ENCODE results near the gene ZNF629. TPM values are rescaled to one million over a fixed set of nuclear protein-coding genes. Genes with fewer than 3 reads are reported as not detected.

Gene ZNF629
- total and polyA plus RNA-seq, 4 donors, result 5.7 to 16.3 (median 9.0) TPM

DNA sequence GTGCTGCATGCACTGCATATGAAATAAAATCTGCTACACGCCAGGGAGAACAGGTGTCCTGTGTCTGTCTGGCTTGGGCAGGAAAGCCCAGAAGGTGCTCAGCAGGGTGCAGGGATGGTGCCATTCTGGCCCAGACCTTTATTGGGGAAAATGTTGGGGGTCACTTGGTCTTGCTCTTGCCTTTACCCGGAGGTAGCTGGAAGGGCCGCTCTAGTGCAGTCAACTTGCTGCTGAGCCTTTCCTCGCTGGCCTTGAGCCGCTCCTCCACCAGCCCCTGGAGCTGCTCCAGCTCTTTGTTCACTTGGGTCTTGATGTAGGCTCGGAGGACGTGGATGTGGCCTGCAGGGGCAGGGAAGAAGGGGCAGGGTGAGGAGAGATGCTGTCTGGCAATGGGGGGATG lies 29.7 kb downstream of the ZNF629 start:
- peaks cover 0 to 8% (median 4%) of the 10 kb centered on the region in 5 donors for H3K4me1 ChIP-seq (ENCODE audit: control insufficient read depth in 5 of 5, insufficient read depth in 5 of 5, low read length in 5 of 5)
- H3K9me3 ChIP-seq (ENCODE audit: control insufficient read depth in 4 of 4, insufficient read depth in 3 of 4, low read length in 3 of 4), result no peaks in the 10 kb centered on the region
- 90 to 93% methylated on average over 7 of the region's 7 CpGs for WGBS, 2 donors
- ATAC-seq (ENCODE audit: insufficient read depth, low FRiP score) (no peak), DNase-seq (no peak)
- no peak overlapping the region for H3K27ac ChIP-seq (ENCODE audit: low read depth in 1 of 2, low read length in 1 of 2)
- no peaks in the 10 kb centered on the region for H3K27me3 ChIP-seq (ENCODE audit: control insufficient read depth in 3 of 3, insufficient read depth in 3 of 3, low read length in 2 of 3)
- TF ChIP-seq, protein P1, sequence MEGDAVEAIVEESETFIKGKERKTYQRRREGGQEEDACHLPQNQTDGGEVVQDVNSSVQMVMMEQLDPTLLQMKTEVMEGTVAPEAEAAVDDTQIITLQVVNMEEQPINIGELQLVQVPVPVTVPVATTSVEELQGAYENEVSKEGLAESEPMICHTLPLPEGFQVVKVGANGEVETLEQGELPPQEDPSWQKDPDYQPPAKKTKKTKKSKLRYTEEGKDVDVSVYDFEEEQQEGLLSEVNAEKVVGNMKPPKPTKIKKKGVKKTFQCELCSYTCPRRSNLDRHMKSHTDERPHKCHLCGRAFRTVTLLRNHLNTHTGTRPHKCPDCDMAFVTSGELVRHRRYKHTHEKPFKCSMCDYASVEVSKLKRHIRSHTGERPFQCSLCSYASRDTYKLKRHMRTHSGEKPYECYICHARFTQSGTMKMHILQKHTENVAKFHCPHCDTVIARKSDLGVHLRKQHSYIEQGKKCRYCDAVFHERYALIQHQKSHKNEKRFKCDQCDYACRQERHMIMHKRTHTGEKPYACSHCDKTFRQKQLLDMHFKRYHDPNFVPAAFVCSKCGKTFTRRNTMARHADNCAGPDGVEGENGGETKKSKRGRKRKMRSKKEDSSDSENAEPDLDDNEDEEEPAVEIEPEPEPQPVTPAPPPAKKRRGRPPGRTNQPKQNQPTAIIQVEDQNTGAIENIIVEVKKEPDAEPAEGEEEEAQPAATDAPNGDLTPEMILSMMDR (IDR thresholded peaks at IDR 0.05; ENCODE audit: control extremely low read depth, extremely low read depth), result no peak
- H3K4me3 ChIP-seq, result no peak overlapping the region
- no peak overlapping the region for H3K9ac ChIP-seq (ENCODE audit: insufficient read depth in 1 of 2, low read length in 2 of 2)
- peaks cover 0 to 30% (median 9%) of the 10 kb centered on the region in 4 donors for H3K36me3 ChIP-seq (ENCODE audit: control insufficient read depth in 4 of 4, insufficient read depth in 4 of 4, low read length in 4 of 4)

DNA sequence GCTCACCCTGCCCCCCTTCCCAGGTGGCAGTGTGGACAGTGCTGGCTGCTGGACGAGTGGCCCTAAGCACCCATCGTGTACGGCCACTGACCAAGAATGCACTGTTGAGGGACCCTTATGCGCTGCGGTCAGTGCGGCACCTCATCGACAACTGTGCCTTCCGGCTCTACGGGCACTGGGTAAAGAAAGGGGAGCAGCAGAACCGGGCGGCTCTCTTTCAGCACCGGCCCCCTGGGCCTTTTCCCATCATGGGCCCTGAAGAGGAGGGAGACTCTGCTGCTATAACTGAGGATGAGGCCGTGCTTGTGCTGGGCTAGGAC lies 30.3 kb downstream of the ZNF629 start:
- no peak overlapping the region for H3K27ac ChIP-seq (ENCODE audit: low read depth in 1 of 2, low read length in 1 of 2)
- no peak for ATAC-seq (ENCODE audit: insufficient read depth, low FRiP score)
- H3K4me1 ChIP-seq (ENCODE audit: control insufficient read depth in 5 of 5, insufficient read depth in 5 of 5, low read length in 5 of 5), result peaks cover 0 to 8% (median 4%) of the 10 kb centered on the region in 5 donors
- H3K9ac ChIP-seq (ENCODE audit: insufficient read depth in 1 of 2, low read length in 2 of 2), result no peak overlapping the region
- H3K27me3 ChIP-seq (ENCODE audit: control insufficient read depth in 3 of 3, insufficient read depth in 3 of 3, low read length in 2 of 3), result no peaks in the 10 kb centered on the region
- DNase-seq, result no peak
- TF ChIP-seq, protein P1 (IDR thresholded peaks at IDR 0.05; ENCODE audit: control extremely low read depth, extremely low read depth), result no peak
- 96 to 98% methylated on average over 10 to 13 of the region's 13 CpGs for WGBS, 2 donors
- peaks cover 0 to 30% (median 8%) of the 10 kb centered on the region in 4 donors for H3K36me3 ChIP-seq (ENCODE audit: control insufficient read depth in 4 of 4, insufficient read depth in 4 of 4, low read length in 4 of 4)
- no peaks in the 10 kb centered on the region for H3K9me3 ChIP-seq (ENCODE audit: control insufficient read depth in 4 of 4, insufficient read depth in 3 of 4, low read length in 3 of 4)
- H3K4me3 ChIP-seq, result no peak overlapping the region

DNA sequence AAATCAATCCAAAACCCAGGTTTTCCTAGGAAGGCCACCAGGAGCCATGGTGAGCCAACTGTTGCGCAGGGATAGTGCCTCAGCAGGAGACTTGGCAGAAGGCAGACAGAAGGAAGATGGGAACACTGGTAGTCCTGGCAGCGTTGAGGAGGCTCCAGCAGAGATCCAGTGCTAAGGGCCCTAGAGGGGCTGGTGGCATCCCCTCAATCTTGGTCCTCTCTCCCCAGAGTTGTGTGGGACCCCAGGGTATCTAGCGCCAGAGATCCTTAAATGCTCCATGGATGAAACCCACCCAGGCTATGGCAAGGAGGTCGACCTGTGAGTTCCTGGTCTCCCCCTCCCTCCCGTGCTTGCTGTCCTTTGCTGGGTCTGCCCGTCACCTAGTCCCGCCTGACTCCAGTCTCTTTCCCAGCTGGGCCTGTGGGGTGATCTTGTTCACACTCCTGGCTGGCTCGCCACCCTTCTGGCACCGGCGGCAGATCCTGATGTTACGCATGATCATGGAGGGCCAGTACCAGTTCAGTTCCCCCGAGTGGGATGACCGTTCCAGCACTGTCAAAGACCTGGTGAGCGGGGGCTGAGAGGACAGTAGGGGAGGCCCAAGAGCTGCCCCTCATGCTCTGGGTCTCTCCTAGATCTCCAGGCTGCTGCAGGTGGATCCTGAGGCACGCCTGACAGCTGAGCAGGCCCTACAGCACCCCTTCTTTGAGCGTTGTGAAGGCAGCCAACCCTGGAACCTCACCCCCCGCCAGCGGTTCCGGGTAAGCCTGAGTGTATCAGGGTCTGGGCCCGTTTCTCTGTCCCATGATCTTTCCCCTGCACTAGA lies 30.8 kb downstream of the ZNF629 start:
- Histone ChIP-seq H3K4me1 (ENCODE audit: control insufficient read depth in 5 of 5, insufficient read depth in 5 of 5, low read length in 5 of 5) (peaks cover 0 to 7% (median 3%) of the 10 kb centered on the region in 5 donors), H3K36me3 (ENCODE audit: control insufficient read depth in 4 of 4, insufficient read depth in 4 of 4, low read length in 4 of 4) (peaks cover 0 to 35% (median 10%) of the 10 kb centered on the region in 4 donors), H3K27me3 (ENCODE audit: control insufficient read depth in 3 of 3, insufficient read depth in 3 of 3, low read length in 2 of 3) (no peaks in the 10 kb centered on the region), H3K27ac (ENCODE audit: low read depth in 1 of 2, low read length in 1 of 2) (no peak overlapping the region), H3K4me3 (no peak overlapping the region), H3K9ac (ENCODE audit: insufficient read depth in 1 of 2, low read length in 2 of 2) (no peak overlapping the region), H3K9me3 (ENCODE audit: control insufficient read depth in 4 of 4, insufficient read depth in 3 of 4, low read length in 3 of 4) (no peaks in the 10 kb centered on the region)
- WGBS, 2 donors, result 94 to 97% methylated on average over 20 of the region's 20 CpGs
- no peak for ATAC-seq (ENCODE audit: insufficient read depth, low FRiP score)
- TF ChIP-seq, protein P1 (IDR thresholded peaks at IDR 0.05; ENCODE audit: control extremely low read depth, extremely low read depth), result no peak
- no peak for DNase-seq
